GM12864 (cell line): ENCODE data around the gene PIMREG.

Experiments
- DNase-seq: peaks from one replicate; pipeline ENCODE4 v3.0.0-alpha.2; 2011; ENCODE audit warnings: low read depth
- H3K4me3 ChIP-seq: 2 replicates; pipeline ENCODE4 v1.5.1; 2011; ENCODE audit warnings: mild to moderate bottlenecking, low read depth, low read length, control low read depth
- CTCF ChIP-seq: IDR thresholded peaks from 2 replicates; pipeline ENCODE4 v1.5.1; 2011; ENCODE audit warnings: low read depth, mild to moderate bottlenecking, moderate library complexity, low read length, control low read depth, inconsistent platforms; ENCODE audit errors: missing control alignments

Gene PIMREG

GRCh38 chr17:6461246-6461645, 17.0 kb downstream of the PIMREG start:
- H3K4me3 ChIP-seq, result no peak overlapping the region
- TF ChIP-seq CTCF, result no peak
- DNase-seq, result no peak

- no peak for TF ChIP-seq CTCF
- no peak for DNase-seq
These were observed 17.7 kb downstream of the PIMREG start for GRCh38 chr17:6461792-6462524.

GRCh38 chr17:6462692-6463091, 18.4 kb downstream of the PIMREG start:
- DNase-seq, result no peak
- H3K4me3 ChIP-seq, result no peak overlapping the region
- TF ChIP-seq CTCF, result no peak

More at GRCh38 chr17:6461792-6462524, 17.7 kb downstream of the PIMREG start:
- no peak overlapping the region for H3K4me3 ChIP-seq

GRCh38 chr17:6463616-6464445, 19.6 kb downstream of the PIMREG start:
- no peak for TF ChIP-seq CTCF
- DNase-seq, result no peak

GRCh38 chr17:6464446-6465041, 20.3 kb downstream of the PIMREG start:
- TF ChIP-seq CTCF, result no peak
- no peak overlapping the region for H3K4me3 ChIP-seq
- DNase-seq, result no peak

More at GRCh38 chr17:6463616-6464445, 19.6 kb downstream of the PIMREG start:
- H3K4me3 ChIP-seq, result no peak overlapping the region

- no peak overlapping the region for H3K4me3 ChIP-seq
- no peak for TF ChIP-seq CTCF
- DNase-seq, result no peak
These were observed 21.1 kb downstream of the PIMREG start for GRCh38 chr17:6465206-6466003.
